ENCODE results near the gene FBXW11. TPM values are rescaled to one million over a fixed set of nuclear protein-coding genes. Genes with fewer than 3 reads are reported as not detected.

Gene FBXW11
- total and polyA plus RNA-seq, 2 of the 8 experiments (the other 6 are each of a cell fraction or from before 2014, with no cell fraction given) = 45.0 to 75.6 TPM

- H3K79me2 ChIP-seq (ENCODE audit: control insufficient read depth in 1 of 2, insufficient read depth in 2 of 2, low read length in 2 of 2) = peaks cover 34 to 97% of the 10 kb centered on the region in 2 experiments
- peaks cover 9% of the 10 kb centered on the region; the same call in 1 of the 2 replicates for H3K79me1 ChIP-seq (ENCODE audit: low read depth, low read length)
- H3K4me1 ChIP-seq (replicated peaks in 1 of 4; ENCODE audit: control insufficient read depth in 3 of 4, insufficient read depth in 4 of 4, low read length in 3 of 4) = peaks cover 5 to 12% (median 11%) of the 10 kb centered on the region in 4 experiments; a peak in 6 of 7 replicates
- no peaks in the 10 kb centered on the region for H3K36me3 ChIP-seq (ENCODE audit: control insufficient read depth in 2 of 4, insufficient read depth in 4 of 4, low read length in 3 of 4)
- no peak overlapping the region for H3K56ac ChIP-seq (replicated peaks; ENCODE audit: insufficient read length, low read depth, low read length)
- no peak for DNase-seq (ENCODE audit: low read depth in 1 of 2, low spot score in 2 of 2)
- POLR2A ChIA-PET (ENCODE audit: partially characterized antibody) = interaction anchor here (1.4 kb wide), 1 partner anchor 55 kb away, joined by 4 read pairs; the partner anchor contains the start of gene FBXW11
- no peak overlapping the region for H3K4me3 ChIP-seq (ENCODE audit: extremely low read depth in 1 of 4, insufficient read depth in 2 of 4, low read depth in 3 of 4, low read length in 4 of 4)
- CTCF ChIA-PET (ENCODE audit: partially characterized antibody) = interaction anchor here (0.8 to 2.5 kb wide), 3 partner anchors 39 to 203 kb away, joined by 3 to 12 read pairs (median 3); no protein-coding TSS in a partner anchor
- H2BK5ac ChIP-seq (ENCODE audit: low read depth, low read length) = no peak overlapping the region
- no peak overlapping the region for H3K4me2 ChIP-seq (ENCODE audit: insufficient read depth in 1 of 2, low read depth in 2 of 2, low read length in 2 of 2)
- H4K20me1 ChIP-seq (replicated peaks in 1 of 2; ENCODE audit: control insufficient read depth in 1 of 2, insufficient read depth in 2 of 2, low read length in 2 of 2) = peaks cover 22 to 32% of the 10 kb centered on the region in 2 experiments
- no peak overlapping the region for H2BK12ac ChIP-seq (ENCODE audit: low read depth, low read length)
- no peak overlapping the region for H3K18ac ChIP-seq (ENCODE audit: extremely low read depth, low read length)
- no peak overlapping the region for H3K9ac ChIP-seq (replicated peaks in 1 of 4; ENCODE audit: extremely low read depth in 1 of 4, low read depth in 3 of 4, low read length in 3 of 4)
- H3K27ac ChIP-seq (ENCODE audit: low read depth, low read length) = no peak overlapping the region
- no peak overlapping the region for H2AK5ac ChIP-seq (ENCODE audit: low read depth, low read length)
- H2AFZ ChIP-seq (ENCODE audit: low read length) = no peak overlapping the region
- TF ChIP-seq MAFK (IDR thresholded peaks at IDR 0.05; ENCODE audit: low read depth, low read length) (no peak), JUND (IDR thresholded peaks at IDR 0.05; ENCODE audit: low read length) (no peak), SP2 (IDR thresholded peaks at IDR 0.05; ENCODE audit: low read length) (no peak), JUN (IDR thresholded peaks at IDR 0.05; ENCODE audit: low read depth, low read length) (no peak)
- TF ChIP-seq, protein P1, sequence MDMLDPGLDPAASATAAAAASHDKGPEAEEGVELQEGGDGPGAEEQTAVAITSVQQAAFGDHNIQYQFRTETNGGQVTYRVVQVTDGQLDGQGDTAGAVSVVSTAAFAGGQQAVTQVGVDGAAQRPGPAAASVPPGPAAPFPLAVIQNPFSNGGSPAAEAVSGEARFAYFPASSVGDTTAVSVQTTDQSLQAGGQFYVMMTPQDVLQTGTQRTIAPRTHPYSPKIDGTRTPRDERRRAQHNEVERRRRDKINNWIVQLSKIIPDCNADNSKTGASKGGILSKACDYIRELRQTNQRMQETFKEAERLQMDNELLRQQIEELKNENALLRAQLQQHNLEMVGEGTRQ (IDR thresholded peaks at IDR 0.05; ENCODE audit: low read length) = no peak
- no peak overlapping the region for H3K14ac ChIP-seq (ENCODE audit: insufficient read length)
- no peak overlapping the region for H2BK120ac ChIP-seq (replicated peaks; ENCODE audit: low read depth, low read length)
- H3K23me2 ChIP-seq (ENCODE audit: low read depth, low read length) = no peaks in the 10 kb centered on the region
- H2BK20ac ChIP-seq (ENCODE audit: low read length) = no peak overlapping the region
- WGBS, 2 experiments (ENCODE audit: extremely low coverage in 1 of 2, insufficient coverage in 1 of 2, insufficient read length in 1 of 2, insufficient replicate concordance in 2 of 2, low coverage in 1 of 2, low lambda C conversion rate in 2 of 2, missing lambda C conversion rate in 1 of 2) = 83% methylated on average over 5 of the region's 5 CpGs; no CpG with 5 or more reads in 1 of the 2 experiments
- no peak overlapping the region for H4K91ac ChIP-seq (replicated peaks; ENCODE audit: insufficient read length, low read length)
- no peak overlapping the region for H3K4ac ChIP-seq (replicated peaks; ENCODE audit: insufficient read length, low read depth, low read length)
- FAIRE-seq = no peak
- H3K9me3 ChIP-seq (ENCODE audit: insufficient read depth in 2 of 2, low read depth in 1 of 2, low read length in 1 of 2) = no peaks in the 10 kb centered on the region
- H2BK15ac ChIP-seq (ENCODE audit: low read length) = no peak overlapping the region
- peak overlapping the region; percentile 40 for H4K5ac ChIP-seq (ENCODE audit: insufficient read length, low read depth, low read length)
- no peaks in the 10 kb centered on the region for H3K27me3 ChIP-seq (replicated peaks in 1 of 4; ENCODE audit: control insufficient read depth in 3 of 4, extremely low read depth in 1 of 4, insufficient read depth in 3 of 4, low read length in 3 of 4)
- H3K23ac ChIP-seq (ENCODE audit: insufficient read length) = no peak overlapping the region
- H4K8ac ChIP-seq (ENCODE audit: extremely low read depth, insufficient read depth, low read length) = no peak overlapping the region
Observed at GRCh38 chr5:171952021-171952420, 54.4 kb downstream of the FBXW11 start.

All from H1 (cell line).